ENCODE measurements around the gene GRAMD4. TPM values are rescaled to one million over a fixed set of nuclear protein-coding genes. Genes with fewer than 3 reads are reported as not detected.
A peak's percentile ranks its signal among the peaks of the same experiment; 100 is the strongest.

Gene GRAMD4
- total RNA-seq, 1 donor from 2014 or later: 45.6 TPM

GRCh38 chr22:46593996-46594946, 25.9 kb upstream of the GRAMD4 start:
- H3K4me3 Mint-ChIP-seq: no peak overlapping the region
- H3K27ac Mint-ChIP-seq: peak overlapping the region; percentile 91
- DNase-seq (no peak), ATAC-seq (ENCODE audit: low read depth) (no peak)
- ChIA-PET CTCF (interaction anchor here (1.9 kb wide), 1 partner anchor 31 kb away, joined by 6 read pairs; no protein-coding TSS in a partner anchor), POLR2A (interaction anchor here (0.7 to 1.8 kb wide), 6 partner anchors 13 to 1322 kb away, joined by 3 to 7 read pairs (median 4); no protein-coding TSS in a partner anchor)
- no peaks in the 10 kb centered on the region for H3K9me3 Mint-ChIP-seq
- TF ChIP-seq CTCF (IDR thresholded peaks at IDR 0.05): no peak
- no peaks in the 10 kb centered on the region for H3K36me3 Mint-ChIP-seq (ENCODE audit: low read depth)
- H3K4me1 Mint-ChIP-seq: peaks cover 64% of the 10 kb centered on the region
- H3K27me3 Mint-ChIP-seq: no peaks in the 10 kb centered on the region
- intact Hi-C loops (cut with micrococcal nuclease): loop anchor here (1.0 to 2.0 kb wide), 3 partner anchors 17 to 29 kb away; no protein-coding TSS in a partner anchor

DNA sequence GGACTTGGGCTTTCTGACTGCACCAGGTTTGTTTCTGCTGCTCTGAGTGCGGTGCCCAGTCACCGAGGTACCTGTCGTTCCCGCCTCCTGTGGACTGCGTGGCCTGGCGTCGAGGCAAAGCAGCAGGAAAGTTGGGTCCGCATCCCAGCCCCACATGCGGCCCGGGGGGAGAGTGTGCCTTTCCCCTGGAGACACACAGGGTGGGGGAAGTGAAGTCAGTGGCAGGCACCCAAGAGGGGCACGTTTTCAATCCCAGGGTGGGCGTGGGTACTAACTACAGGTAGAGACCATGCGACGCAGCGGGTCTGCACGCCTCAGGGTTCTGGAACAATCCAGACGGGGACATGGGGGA, 25.3 kb upstream of the GRAMD4 start:
- ATAC-seq (ENCODE audit: low read depth) (no peak), DNase-seq (no peak)
- Mint-ChIP-seq H3K4me1 (peaks cover 63% of the 10 kb centered on the region), H3K36me3 (ENCODE audit: low read depth) (no peaks in the 10 kb centered on the region), H3K27ac (no peak overlapping the region), H3K4me3 (no peak overlapping the region), H3K9me3 (no peaks in the 10 kb centered on the region), H3K27me3 (no peaks in the 10 kb centered on the region)
- no peak for TF ChIP-seq CTCF (IDR thresholded peaks at IDR 0.05)
- POLR2A ChIA-PET: interaction anchor here (1.1 to 1.5 kb wide), 2 partner anchors 14 to 88 kb away, joined by 3 to 5 read pairs; no protein-coding TSS in a partner anchor
- intact Hi-C loops (cut with micrococcal nuclease): no loop called here
- CTCF ChIA-PET: interaction anchor here (1.9 kb wide), 1 partner anchor 31 kb away, joined by 6 read pairs; no protein-coding TSS in a partner anchor

DNA sequence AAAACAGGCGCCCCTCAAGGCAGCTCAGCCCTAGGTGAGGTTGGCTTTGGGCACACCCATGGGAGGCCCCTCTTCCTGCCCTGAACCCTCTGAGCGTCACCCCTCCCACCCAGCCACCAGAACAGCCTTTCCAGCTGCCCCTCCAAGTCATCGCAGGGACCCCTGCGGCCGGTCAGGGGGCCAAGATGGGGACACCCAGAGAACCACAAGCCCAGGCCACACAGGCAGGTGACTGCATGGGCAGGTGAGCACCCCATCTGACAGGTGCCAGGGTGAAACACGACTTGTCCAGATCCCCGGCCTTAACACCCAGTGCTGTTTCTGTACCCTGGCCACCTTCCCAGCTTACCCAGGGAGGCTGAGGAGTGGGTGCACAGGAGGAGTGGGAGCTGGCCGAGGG, 24.6 kb upstream of the GRAMD4 start:
- intact Hi-C loops (cut with micrococcal nuclease): no loop called here
- H3K27ac Mint-ChIP-seq: no peak overlapping the region
- peaks cover 63% of the 10 kb centered on the region for H3K4me1 Mint-ChIP-seq
- ATAC-seq (ENCODE audit: low read depth) (no peak), DNase-seq (no peak)
- no peak for TF ChIP-seq CTCF (IDR thresholded peaks at IDR 0.05)
- H3K27me3 Mint-ChIP-seq: no peaks in the 10 kb centered on the region
- H3K9me3 Mint-ChIP-seq: no peaks in the 10 kb centered on the region
- POLR2A ChIA-PET: no interaction called here
- no peaks in the 10 kb centered on the region for H3K36me3 Mint-ChIP-seq (ENCODE audit: low read depth)
- CTCF ChIA-PET: no interaction called here
- H3K4me3 Mint-ChIP-seq: no peak overlapping the region

DNA sequence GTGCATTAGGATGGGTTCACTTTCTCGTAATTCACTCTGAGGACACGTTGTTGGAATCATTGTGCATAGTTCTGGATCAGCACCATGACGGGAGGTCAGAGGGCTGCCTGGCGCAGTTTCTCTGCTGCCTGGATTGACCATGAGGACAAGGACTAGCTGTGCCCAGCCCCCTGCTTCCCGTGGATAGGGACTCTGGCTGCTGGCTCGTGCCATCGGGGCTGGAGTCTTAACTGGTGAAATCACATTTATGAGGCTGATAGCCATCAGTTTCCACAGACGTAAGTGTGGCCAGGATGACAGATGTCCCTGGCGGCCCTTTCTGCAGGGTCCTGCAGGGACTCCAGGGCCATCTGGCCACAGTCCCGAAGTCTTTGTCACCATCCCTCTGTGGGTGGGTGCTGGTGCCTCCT, 24.1 kb upstream of the GRAMD4 start:
- DNase-seq (no peak), ATAC-seq (ENCODE audit: low read depth) (no peak)
- no peaks in the 10 kb centered on the region for H3K36me3 Mint-ChIP-seq (ENCODE audit: low read depth)
- no peak for TF ChIP-seq CTCF (IDR thresholded peaks at IDR 0.05)
- CTCF ChIA-PET: no interaction called here
- intact Hi-C loops (cut with micrococcal nuclease): no loop called here
- H3K4me3 Mint-ChIP-seq: no peak overlapping the region
- POLR2A ChIA-PET: interaction anchor here (1.3 to 1.4 kb wide), 2 partner anchors 8 to 10 kb away, joined by 3 to 4 read pairs; no protein-coding TSS in a partner anchor
- no peaks in the 10 kb centered on the region for H3K9me3 Mint-ChIP-seq
- no peak overlapping the region for H3K27ac Mint-ChIP-seq
- H3K27me3 Mint-ChIP-seq: no peaks in the 10 kb centered on the region
- H3K4me1 Mint-ChIP-seq: peaks cover 61% of the 10 kb centered on the region

GRCh38 chr22:46596819-46597218, 23.4 kb upstream of the GRAMD4 start:
- H3K27me3 Mint-ChIP-seq: no peaks in the 10 kb centered on the region

More at GRCh38 chr22:46596819-46597218, 23.4 kb upstream of the GRAMD4 start:
- Mint-ChIP-seq H3K9me3 (no peaks in the 10 kb centered on the region), H3K4me1 (peaks cover 56% of the 10 kb centered on the region), H3K4me3 (no peak overlapping the region), H3K36me3 (ENCODE audit: low read depth) (no peaks in the 10 kb centered on the region), H3K27ac (no peak overlapping the region)
- ATAC-seq (ENCODE audit: low read depth) (no peak), DNase-seq (no peak)
- intact Hi-C loops (cut with micrococcal nuclease): no loop called here
- TF ChIP-seq CTCF (IDR thresholded peaks at IDR 0.05): no peak
- ChIA-PET POLR2A (interaction anchor here (1.3 to 1.4 kb wide), 2 partner anchors 9 to 10 kb away, joined by 3 to 4 read pairs; no protein-coding TSS in a partner anchor), CTCF (interaction anchor here (2.9 kb wide), 1 partner anchor 33 kb away, joined by 10 read pairs; no protein-coding TSS in a partner anchor)
